Caco-2 (cell line): ENCODE data around the gene LGR6. TPM values are rescaled to one million over a fixed set of nuclear protein-coding genes. Genes with fewer than 3 reads are reported as not detected.

Experiments
- BruUV-seq: library from RNA; stranded (reverse); fragments of 400-500 nt; replicated peaks from 2 replicates; lab custom pipeline; 2021; lab: Mats Ljungman, UMichigan
- CTCF ChIA-PET: fragments of 300-600 bp; sonication (Branson Sonifier 250); formaldehyde crosslinking; loops from one replicate; lab custom pipeline; 2022; ENCODE audit warnings: antibody characterized with exemption; lab: Charles Lee
- POLR2A ChIA-PET: fragments of 300-600 bp; sonication (Branson Sonifier 250); formaldehyde crosslinking; loops from one replicate; lab custom pipeline; 2022; ENCODE audit warnings: antibody characterized with exemption; lab: Charles Lee
- DNase-seq, 2 experiments: peaks; one replicate each; pipeline versions ENCODE4 v3.0.0 to v3.0.0-alpha.2; 2020 to 2022
- H3K27me3 ChIP-seq: replicated peaks from 2 replicates; pipeline ENCODE4 v1.6.0; 2011; ENCODE audit warnings: low read length; ENCODE audit not compliant: control insufficient read depth, insufficient read depth
- H3K36me3 ChIP-seq: 2 replicates; pipeline ENCODE4 v1.5.1; 2011; ENCODE audit warnings: low read length; ENCODE audit not compliant: control insufficient read depth, insufficient read depth
- H3K4me1 ChIP-seq: fragments of 250-450 bp; sonication (Bioruptor Pico); 2 replicates; pipeline ENCODE4 v1.5.1; 2020; ENCODE audit warnings: mild to moderate bottlenecking
- H3K4me3 ChIP-seq: 2 replicates; pipeline ENCODE4 v1.5.1; 2011; ENCODE audit warnings: low read depth, mild to moderate bottlenecking, control low read depth, low read length
- H3K9me3 ChIP-seq: fragments of 250-450 bp; sonication (Bioruptor Pico); 2 replicates; pipeline ENCODE4 v1.5.1; 2020; ENCODE audit warnings: mild to moderate bottlenecking, moderate library complexity
- H3K27ac Mint-ChIP-seq: one replicate; pipeline ENCODE4 v1.8.0; 2022; ENCODE audit warnings: mixed read lengths; ENCODE audit not compliant: unreplicated experiment
- H3K27me3 Mint-ChIP-seq: one replicate; pipeline ENCODE4 v1.8.0; 2022; ENCODE audit warnings: mixed read lengths; ENCODE audit not compliant: insufficient read depth, unreplicated experiment
- H3K36me3 Mint-ChIP-seq: one replicate; pipeline ENCODE4 v1.8.0; 2022; ENCODE audit warnings: mild to moderate bottlenecking, mixed read lengths; ENCODE audit not compliant: insufficient read depth, unreplicated experiment
- H3K4me1 Mint-ChIP-seq: one replicate; pipeline ENCODE4 v1.8.0; 2022; ENCODE audit warnings: low read depth, mixed read lengths; ENCODE audit not compliant: unreplicated experiment
- H3K4me3 Mint-ChIP-seq: one replicate; pipeline ENCODE4 v1.8.0; 2022; ENCODE audit warnings: mild to moderate bottlenecking, moderate library complexity, mixed read lengths; ENCODE audit not compliant: unreplicated experiment
- H3K9me3 Mint-ChIP-seq: one replicate; pipeline ENCODE4 v1.8.0; 2022; ENCODE audit warnings: mixed read lengths; ENCODE audit not compliant: unreplicated experiment
- intact Hi-C: fragments of 100-400 bp; cut with micrococcal nuclease; formaldehyde crosslinking; loops from one replicate; pipeline ENCODE4 v1.10.0; 2022; ENCODE audit not compliant: unreplicated experiment
- total RNA-seq: library from RNA; stranded (reverse); gene quantifications from 2 replicates; pipeline ENCODE4 v1.2.3, GENCODE V29; 2022
- TF ChIP-seq, protein P1 (sequence below), 2 experiments: fragments of 200-600 bp in 1 of 2; IDR thresholded peaks; 1 replicate in 1 of 2; 2 replicates in 1 of 2; pipeline versions ENCODE4 v1.5.1 to v1.8.0; 2011 to 2022; ENCODE audit warnings: antibody characterized with exemption in 1 of 2, control low read depth in 1 of 2, inconsistent platforms in 1 of 2, low read depth in 1 of 2, low read length in 1 of 2, mild to moderate bottlenecking in 1 of 2, moderate library complexity in 1 of 2; ENCODE audit not compliant: insufficient read depth in 1 of 2, severe bottlenecking in 1 of 2, unreplicated experiment in 1 of 2

LGR6 gene
- total RNA-seq, 1 experiment from 2014 or later = 0.36 TPM

DNA sequence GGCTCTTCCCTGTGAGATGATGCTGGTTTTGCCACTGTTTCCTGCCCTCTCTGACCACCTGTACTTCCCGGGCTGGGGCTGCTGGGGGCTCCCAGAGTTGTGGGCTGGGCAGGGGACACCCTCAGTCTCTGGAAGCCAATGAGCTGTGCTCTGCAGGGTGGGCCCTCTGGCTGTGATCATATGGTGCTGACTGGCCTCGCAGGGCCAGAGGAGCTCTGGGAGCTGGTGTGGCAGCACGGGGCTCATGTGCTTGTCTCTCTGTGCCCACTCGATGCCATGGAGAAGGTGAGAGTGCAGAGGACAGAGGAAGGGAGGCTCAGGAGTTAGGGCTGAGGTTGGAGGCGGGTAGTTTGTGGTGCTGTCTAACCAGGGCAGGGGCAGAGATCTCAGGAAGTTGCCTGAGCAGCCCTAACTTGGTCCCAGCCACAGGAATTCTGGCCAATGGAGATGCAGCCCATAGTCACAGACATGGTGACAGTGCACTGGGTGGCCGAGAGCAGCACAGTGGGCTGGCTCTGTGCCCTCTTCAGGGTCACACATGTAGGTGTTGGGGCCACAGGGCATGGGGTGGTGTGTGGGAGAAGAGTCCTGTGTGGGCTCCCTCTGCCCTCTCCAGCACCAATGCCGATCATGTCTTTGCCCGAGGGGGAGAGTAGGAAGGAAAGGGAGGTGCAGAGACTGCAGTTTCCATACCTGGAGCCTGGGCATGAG is 5.7 kb upstream of the LGR6 start:
- no peaks in the 10 kb centered on the region for H3K9me3 ChIP-seq
- Mint-ChIP-seq H3K9me3 (no peaks in the 10 kb centered on the region), H3K27me3 (peaks cover 2% of the 10 kb centered on the region), H3K4me3 (no peak overlapping the region), H3K36me3 (peaks cover under 1% of the 10 kb centered on the region), H3K4me1 (peaks cover 20% of the 10 kb centered on the region), H3K27ac (no peak overlapping the region)
- no peaks in the 10 kb centered on the region for H3K27me3 ChIP-seq
- no peak overlapping the region for H3K4me3 ChIP-seq
- no TSS peak for BruUV-seq
- no peaks in the 10 kb centered on the region for H3K36me3 ChIP-seq
- ChIA-PET POLR2A (no interaction called here), CTCF (interaction anchor here (0.7 to 1.6 kb wide), 2 partner anchors 8 to 29 kb away, joined by 3 to 4 read pairs; no protein-coding TSS in a partner anchor)
- no peak for DNase-seq
- H3K4me1 ChIP-seq = peaks cover 17% of the 10 kb centered on the region
- intact Hi-C loops = loop anchor here (5.0 kb wide), 1 partner anchor 69 kb away; no protein-coding TSS in a partner anchor
- TF ChIP-seq, protein P1, sequence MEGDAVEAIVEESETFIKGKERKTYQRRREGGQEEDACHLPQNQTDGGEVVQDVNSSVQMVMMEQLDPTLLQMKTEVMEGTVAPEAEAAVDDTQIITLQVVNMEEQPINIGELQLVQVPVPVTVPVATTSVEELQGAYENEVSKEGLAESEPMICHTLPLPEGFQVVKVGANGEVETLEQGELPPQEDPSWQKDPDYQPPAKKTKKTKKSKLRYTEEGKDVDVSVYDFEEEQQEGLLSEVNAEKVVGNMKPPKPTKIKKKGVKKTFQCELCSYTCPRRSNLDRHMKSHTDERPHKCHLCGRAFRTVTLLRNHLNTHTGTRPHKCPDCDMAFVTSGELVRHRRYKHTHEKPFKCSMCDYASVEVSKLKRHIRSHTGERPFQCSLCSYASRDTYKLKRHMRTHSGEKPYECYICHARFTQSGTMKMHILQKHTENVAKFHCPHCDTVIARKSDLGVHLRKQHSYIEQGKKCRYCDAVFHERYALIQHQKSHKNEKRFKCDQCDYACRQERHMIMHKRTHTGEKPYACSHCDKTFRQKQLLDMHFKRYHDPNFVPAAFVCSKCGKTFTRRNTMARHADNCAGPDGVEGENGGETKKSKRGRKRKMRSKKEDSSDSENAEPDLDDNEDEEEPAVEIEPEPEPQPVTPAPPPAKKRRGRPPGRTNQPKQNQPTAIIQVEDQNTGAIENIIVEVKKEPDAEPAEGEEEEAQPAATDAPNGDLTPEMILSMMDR (IDR thresholded peaks at IDR 0.05; ENCODE audit: insufficient read depth in 1 of 2, low read depth in 1 of 2, low read length in 1 of 2, severe bottlenecking in 1 of 2, unreplicated experiment in 1 of 2) = no peak

DNA sequence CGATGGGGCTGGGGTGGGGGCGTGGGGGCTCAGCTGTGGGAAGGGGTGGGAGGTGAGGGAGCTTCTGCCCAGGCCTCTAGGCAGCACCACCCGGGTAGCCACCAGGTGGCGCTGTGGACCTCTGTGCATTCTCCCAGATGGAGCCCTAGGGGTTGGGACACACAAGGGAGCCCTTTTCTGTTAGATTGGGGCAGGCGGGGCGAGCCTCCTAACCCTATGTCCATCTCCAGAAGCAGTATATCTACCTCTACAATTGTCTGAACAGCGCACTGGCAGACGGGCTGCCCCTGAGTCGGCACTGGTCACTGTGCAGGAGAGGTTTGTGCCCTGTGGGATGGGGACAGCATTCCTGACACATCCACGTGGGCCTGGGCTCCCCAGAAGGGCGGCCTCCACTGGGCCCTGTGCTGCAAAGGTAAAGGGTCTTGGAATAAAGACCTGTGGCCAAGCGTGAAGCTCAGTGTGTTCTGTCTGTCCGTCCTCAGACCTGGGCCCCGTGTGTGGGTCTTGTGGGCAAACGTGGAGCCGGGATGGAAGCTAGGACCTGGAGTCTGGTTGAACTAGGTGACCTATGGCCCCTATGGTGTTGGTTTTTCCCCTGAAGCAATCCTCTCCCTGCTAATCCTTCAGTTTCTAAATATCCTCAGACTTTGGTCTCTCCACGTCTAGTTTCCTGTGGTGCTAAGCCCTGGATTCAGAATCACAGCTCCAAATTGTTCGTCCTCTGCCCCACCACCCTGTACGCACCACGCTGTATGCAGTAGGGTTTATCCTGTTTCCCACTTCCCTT is 4.4 kb upstream of the LGR6 start:
- peaks cover 13% of the 10 kb centered on the region for H3K4me1 Mint-ChIP-seq
- intact Hi-C loops = loop anchor here (1.0 to 5.0 kb wide), 2 partner anchors 68 to 126 kb away; no protein-coding TSS in a partner anchor
- ChIA-PET CTCF (interaction anchor here (0.5 to 2.3 kb wide), 25 partner anchors 11 to 530 kb away, joined by 3 to 23 read pairs (median 4); partner anchors contain the start of gene UBE2T), POLR2A (interaction anchor here (0.6 to 0.7 kb wide), 3 partner anchors 127 to 662 kb away, joined by 3 to 4 read pairs (median 3); no protein-coding TSS in a partner anchor)
- DNase-seq = peak; percentile 79 to 86
- H3K9me3 Mint-ChIP-seq = no peaks in the 10 kb centered on the region
- H3K4me3 Mint-ChIP-seq = no peak overlapping the region
- H3K36me3 Mint-ChIP-seq = no peaks in the 10 kb centered on the region
- Histone ChIP-seq H3K36me3 (no peaks in the 10 kb centered on the region), H3K4me3 (no peak overlapping the region), H3K4me1 (peaks cover 21% of the 10 kb centered on the region), H3K9me3 (no peaks in the 10 kb centered on the region), H3K27me3 (no peaks in the 10 kb centered on the region)
- BruUV-seq = no TSS peak
- H3K27ac Mint-ChIP-seq = no peak overlapping the region
- TF ChIP-seq, protein P1 (IDR thresholded peaks at IDR 0.05; ENCODE audit: insufficient read depth in 1 of 2, low read depth in 1 of 2, low read length in 1 of 2, severe bottlenecking in 1 of 2, unreplicated experiment in 1 of 2) = peak; percentile 84 to 88
- H3K27me3 Mint-ChIP-seq = peaks cover 2% of the 10 kb centered on the region
